HG03521 (cell line): Measurements from ENCODE around the gene LRRC10B.
"Not testable (repeated sequence)": the region's sequence is repeated elsewhere in the genome, so short reads cannot be mapped to it uniquely, and the experiment has no call there.

Experiments used
- ATAC-seq: cut with Tn5 transposase; IDR thresholded peaks from one replicate; pipeline ENCODE4 v1.9.1; 2021; ENCODE audit warnings: mild to moderate bottlenecking, moderate library complexity; ENCODE audit not compliant: unreplicated experiment

LRRC10B gene

GRCh38 chr11:61507962-61508861, at the start of gene LRRC10B:
TSS of gene LRRC10B (plus strand) at chr11:61508749. CDS start at chr11:61508999, 250 bp downstream.
- ATAC-seq: peak; percentile 14

DNA sequence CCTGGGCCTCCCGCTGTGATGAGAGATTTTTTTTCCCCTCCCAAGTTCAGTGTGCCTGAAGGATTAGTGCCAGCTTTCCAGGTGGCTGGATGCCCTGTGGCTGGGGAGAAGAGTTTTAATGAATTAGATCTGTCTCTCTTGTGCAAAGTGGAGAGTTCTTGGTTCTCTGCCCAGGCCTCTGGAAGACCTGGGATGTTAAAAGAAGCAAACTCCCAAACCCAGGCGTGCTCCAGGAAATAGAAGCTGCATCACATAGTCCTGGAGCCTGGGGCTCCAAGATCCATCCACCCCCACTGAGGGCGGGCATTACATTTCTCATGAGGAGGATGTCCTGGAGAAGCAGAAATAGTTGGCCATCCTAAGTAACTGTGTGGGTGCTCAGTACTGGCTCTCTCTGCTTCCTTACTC, 48.1 kb upstream of the LRRC10B start:
- ATAC-seq: no peak

DNA sequence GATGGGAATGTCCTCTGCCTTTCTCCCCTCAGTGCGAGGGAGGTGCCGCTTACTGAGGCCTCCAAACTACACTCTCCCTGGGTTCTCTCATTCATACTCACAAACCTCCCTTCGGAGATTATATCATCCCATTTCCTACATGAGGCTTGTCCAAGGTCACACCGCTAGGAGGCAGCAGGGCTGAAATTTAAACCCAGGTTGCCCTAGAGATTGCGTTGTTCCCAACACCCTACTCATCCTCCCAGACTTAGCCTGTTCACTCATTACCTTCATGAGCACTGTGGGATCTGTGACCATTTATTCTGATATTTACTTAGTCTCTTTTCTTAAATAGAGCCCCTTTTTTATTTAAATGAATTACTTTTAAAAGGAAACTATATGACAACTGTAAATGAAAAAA, 47.6 kb upstream of the LRRC10B start:
- ATAC-seq: no peak

DNA sequence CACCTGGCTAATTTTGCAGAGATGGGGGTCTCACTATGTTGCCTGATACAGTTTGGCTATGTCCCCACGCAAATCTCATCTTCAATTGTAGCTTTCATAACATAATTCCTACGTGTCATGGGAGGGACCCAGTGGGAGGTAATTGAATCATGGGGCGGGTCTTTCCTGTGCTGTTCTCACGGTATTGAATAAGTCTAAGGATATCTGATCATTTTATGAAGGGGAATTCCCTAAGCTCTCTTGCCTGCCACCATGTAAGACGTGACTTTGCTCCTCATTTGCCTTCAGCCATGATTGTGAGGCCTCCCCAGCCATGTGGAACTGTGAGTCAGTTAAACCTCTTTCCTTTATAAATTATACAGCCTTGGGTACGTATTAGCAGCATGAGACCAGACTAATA, 40.9 kb upstream of the LRRC10B start:
- not testable (repeated sequence) for ATAC-seq

GRCh38 chr11:61468002-61468401, 40.5 kb upstream of the LRRC10B start:
- no peak for ATAC-seq

GRCh38 chr11:61472282-61472681, 36.3 kb upstream of the LRRC10B start:
- ATAC-seq: no peak

DNA sequence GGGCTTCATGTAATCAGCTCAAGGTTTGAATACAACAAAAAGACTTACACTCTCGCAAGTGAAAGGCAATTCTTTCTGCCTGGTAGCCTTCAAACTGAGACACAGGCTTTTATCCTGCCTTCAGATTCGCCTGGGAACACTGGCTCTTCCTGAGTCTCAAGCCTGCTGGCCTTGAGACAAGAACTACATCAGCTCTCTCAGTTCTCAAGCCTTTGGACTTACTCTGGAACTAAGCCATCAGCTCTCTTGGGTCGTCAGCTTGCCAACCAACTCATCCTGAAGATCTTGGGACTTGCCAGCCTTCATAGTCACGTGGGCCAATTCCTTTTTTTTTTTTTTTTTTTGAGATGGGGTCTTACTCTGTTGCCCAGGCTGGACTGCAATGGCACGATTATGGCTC, 35.7 kb upstream of the LRRC10B start:
- no peak for ATAC-seq

DNA sequence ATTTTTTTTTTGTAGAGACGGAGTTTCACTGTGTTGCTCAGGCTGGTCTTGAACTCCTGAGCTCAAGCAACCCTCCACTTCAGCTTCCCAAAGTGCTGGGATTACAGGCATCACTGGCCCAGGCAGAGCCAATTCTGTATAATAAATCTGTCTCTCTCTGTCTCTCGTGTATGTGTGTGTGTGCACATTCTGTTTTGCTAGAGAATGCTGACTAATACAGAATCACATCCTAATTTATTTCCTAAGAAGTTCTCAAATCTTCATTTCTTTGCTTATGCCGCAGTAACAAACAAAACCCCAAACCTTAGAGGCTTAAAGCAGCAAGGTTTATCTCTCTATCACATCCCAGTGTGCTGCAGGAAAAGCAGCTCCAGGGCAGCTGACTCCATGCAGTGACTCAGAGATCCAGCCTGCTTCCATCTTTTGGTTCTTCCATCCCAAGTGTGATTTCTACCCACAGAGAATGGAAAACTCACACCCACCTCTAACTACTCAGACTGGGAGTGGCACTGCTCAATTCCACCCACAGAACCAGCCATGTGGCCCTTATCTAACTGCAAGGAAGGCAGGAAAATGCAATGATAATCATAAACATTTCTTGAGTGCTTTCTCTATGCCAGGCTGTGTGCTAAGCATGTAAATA, 35.1 kb upstream of the LRRC10B start:
- no peak for ATAC-seq

GRCh38 chr11:61474013-61474643, 34.4 kb upstream of the LRRC10B start:
- ATAC-seq: no peak

- ATAC-seq: no peak
Observed at GRCh38 chr11:61475433-61475832, 33.1 kb upstream of the LRRC10B start.

DNA sequence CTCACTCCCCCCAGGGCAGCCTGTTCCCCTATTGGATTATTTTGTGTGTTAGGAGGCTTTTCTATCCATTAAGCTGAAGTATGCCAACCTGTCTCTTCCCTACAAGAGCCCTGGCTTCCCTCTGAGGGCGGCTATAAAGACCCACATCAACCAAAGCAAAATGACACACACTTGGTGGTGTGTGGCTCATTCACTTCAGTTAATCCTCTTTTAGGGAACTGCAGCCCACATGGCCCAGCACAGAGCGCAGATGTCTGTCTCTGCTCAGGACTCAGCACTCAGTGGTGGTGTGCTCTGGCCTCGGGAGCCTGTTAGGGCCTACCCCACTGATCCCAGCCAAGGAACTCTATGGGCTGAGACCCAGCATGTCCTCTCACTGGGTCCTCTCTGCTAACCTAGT, 32.2 kb upstream of the LRRC10B start:
- no peak for ATAC-seq

- ATAC-seq: no peak
Observed at GRCh38 chr11:61477126-61477525, 31.4 kb upstream of the LRRC10B start.

- no peak for ATAC-seq
Observed at GRCh38 chr11:61477727-61478148, 30.8 kb upstream of the LRRC10B start.

DNA sequence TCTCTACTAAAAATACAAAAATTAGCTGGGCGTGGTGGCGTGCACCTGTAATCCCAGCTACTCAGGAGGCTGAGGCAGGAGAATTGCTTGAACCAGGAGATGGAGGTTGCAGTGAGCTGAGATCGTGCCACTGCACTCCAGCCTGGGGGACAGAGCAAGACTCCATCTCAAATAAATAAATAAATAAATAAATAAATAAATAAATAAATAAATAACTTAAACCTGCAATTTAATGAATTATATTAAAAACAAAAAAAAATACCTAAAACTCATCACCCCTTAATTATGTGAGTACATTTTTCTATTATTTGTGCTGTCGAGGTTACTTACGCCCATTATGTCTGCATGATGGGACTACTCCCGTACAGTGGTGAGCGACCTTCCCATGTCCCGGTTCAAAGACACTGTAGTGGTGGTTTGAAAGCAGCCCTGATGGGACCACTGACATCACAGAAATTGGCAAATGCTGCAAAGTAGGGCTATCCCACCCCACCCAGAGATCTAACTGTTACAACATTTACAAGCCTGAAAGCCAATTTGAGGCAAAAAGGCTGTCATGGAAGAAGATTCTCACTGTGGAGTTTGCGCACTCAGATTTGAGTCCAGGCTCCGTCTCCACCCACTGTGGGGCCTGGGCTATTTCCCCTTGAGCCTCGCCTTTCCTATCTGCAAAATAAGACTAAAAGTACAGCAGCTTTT, 29.0 kb upstream of the LRRC10B start:
- ATAC-seq: not testable (repeated sequence)

DNA sequence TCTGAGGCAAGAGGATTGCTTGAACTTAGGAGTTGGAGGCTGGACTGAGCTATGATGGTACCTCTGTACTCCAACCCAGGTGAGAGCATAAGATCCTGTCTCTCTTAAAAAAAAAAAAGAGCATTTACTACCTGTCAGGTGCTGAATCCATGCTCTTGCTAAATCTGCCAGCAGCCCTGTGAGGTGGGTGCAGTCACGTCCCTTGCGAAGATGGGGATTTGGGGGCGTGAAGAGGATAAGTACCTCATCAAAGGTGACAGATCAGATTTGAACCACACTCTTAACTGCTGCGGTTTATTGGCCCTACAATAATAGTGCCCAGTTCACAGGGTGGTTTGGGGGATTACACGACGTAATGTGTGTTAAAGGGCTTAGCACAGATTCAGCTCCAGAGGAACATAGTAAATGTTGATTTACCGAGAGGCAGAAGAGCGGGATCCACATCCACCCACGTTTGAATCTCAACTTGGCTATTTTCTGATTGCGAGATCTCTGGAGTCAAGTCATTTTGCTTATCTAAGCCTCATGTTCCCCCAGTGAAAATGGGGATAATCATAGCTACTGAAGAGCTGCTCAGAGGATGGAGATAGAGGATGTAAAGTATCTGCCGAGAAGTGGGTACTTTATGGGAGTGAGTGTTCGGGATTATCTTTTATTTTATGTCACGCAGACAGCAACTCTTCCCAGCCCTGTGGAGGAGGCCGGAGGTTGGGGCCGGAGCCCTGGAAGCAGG, 28.1 kb upstream of the LRRC10B start:
- ATAC-seq: no peak

GRCh38 chr11:61480994-61481335, 27.6 kb upstream of the LRRC10B start:
- ATAC-seq: no peak

GRCh38 chr11:61481806-61482205, 26.7 kb upstream of the LRRC10B start:
- ATAC-seq: no peak

DNA sequence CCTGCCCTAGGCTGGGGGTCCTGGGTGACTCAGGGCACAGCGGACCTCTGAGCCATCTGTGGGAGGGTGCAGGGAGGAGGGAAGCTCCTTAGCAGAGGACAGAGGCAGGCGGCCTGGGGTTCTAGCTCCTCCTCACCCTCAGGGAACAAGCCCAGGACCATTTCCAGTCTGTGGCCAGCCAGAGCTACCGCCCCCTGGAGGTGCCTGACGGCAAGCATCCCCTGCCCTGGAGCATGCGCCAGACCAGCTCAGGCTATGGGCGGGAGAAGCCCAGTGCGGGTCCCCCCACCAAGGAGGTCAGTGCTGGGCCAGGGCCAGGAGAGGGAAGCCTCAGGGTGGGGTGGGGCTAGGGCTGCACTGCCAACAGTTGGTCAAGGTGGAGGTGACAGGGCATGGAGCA, 26.0 kb upstream of the LRRC10B start:
- ATAC-seq: no peak

GRCh38 chr11:61484541-61484940, 24.0 kb upstream of the LRRC10B start:
- no peak for ATAC-seq

GRCh38 chr11:61485080-61485479, 23.5 kb upstream of the LRRC10B start:
- no peak for ATAC-seq
